ENCODE data around the gene ZSWIM5.
"Not testable (repeated sequence)": the region's sequence is repeated elsewhere in the genome, so short reads cannot be mapped to it uniquely, and the experiment has no call there.

ZSWIM5 gene

GRCh38 chr1:45136984-45137383 is 69.4 kb downstream of the ZSWIM5 start:
- no peak for DNase-seq

- DNase-seq, result no peak
Measured at GRCh38 chr1:45135316-45135715, 71.1 kb downstream of the ZSWIM5 start.

- no peak for DNase-seq
Measured at GRCh38 chr1:45134461-45134873, 71.9 kb downstream of the ZSWIM5 start.

- DNase-seq, result not testable (repeated sequence)
Measured at GRCh38 chr1:45132719-45133118, 73.7 kb downstream of the ZSWIM5 start.

- no peak for DNase-seq
Measured at GRCh38 chr1:45123358-45123757, 83.0 kb downstream of the ZSWIM5 start.

GRCh38 chr1:45122724-45123123 is 83.7 kb downstream of the ZSWIM5 start:
- no peak for DNase-seq

- no peak for DNase-seq
Measured at GRCh38 chr1:45117766-45118165, 88.6 kb downstream of the ZSWIM5 start.

GRCh38 chr1:45116820-45117219 is 89.6 kb downstream of the ZSWIM5 start:
- DNase-seq, result no peak

GRCh38 chr1:45116340-45116739 is 90.1 kb downstream of the ZSWIM5 start:
- DNase-seq, result peak in 1 of 5 experiments; percentile 67

GRCh38 chr1:45115198-45115597 is 91.2 kb downstream of the ZSWIM5 start:
- DNase-seq, result not testable (repeated sequence)

GRCh38 chr1:45112661-45113060 is 93.7 kb downstream of the ZSWIM5 start:
- no peak for DNase-seq

- DNase-seq, result no peak
Measured at GRCh38 chr1:45111239-45111638, 95.2 kb downstream of the ZSWIM5 start.

GRCh38 chr1:45107782-45108181 is 98.6 kb downstream of the ZSWIM5 start:
- no peak for DNase-seq

GRCh38 chr1:45106864-45107263 is 99.5 kb downstream of the ZSWIM5 start:
- DNase-seq, result not testable (repeated sequence)

- DNase-seq, result not testable (repeated sequence)
Measured at GRCh38 chr1:45106156-45106545, 100.3 kb downstream of the ZSWIM5 start.

GRCh38 chr1:45105486-45106155 is 100.8 kb downstream of the ZSWIM5 start:
- DNase-seq, result not testable (repeated sequence)

- DNase-seq, result no peak
Measured at GRCh38 chr1:45103534-45103933, 102.9 kb downstream of the ZSWIM5 start.

- DNase-seq, result no peak
Measured at GRCh38 chr1:45101947-45102346, 104.5 kb downstream of the ZSWIM5 start.

- not testable (repeated sequence) for DNase-seq
Measured at GRCh38 chr1:45101528-45101927, 104.9 kb downstream of the ZSWIM5 start.

GRCh38 chr1:45097944-45098343 is 108.5 kb downstream of the ZSWIM5 start:
- DNase-seq, result no peak

- DNase-seq, result no peak
Measured at GRCh38 chr1:45097079-45097478, 109.3 kb downstream of the ZSWIM5 start.

GRCh38 chr1:45095450-45095849 is 111.0 kb downstream of the ZSWIM5 start:
- DNase-seq, result no peak

GRCh38 chr1:45094371-45094770 is 112.0 kb downstream of the ZSWIM5 start:
- DNase-seq, result not testable (repeated sequence)

GRCh38 chr1:45093334-45093733 is 113.1 kb downstream of the ZSWIM5 start:
- DNase-seq, result no peak

GRCh38 chr1:45089711-45090110 is 116.7 kb downstream of the ZSWIM5 start:
- DNase-seq, result no peak

All from T-helper 2 cell (primary cell).